Activated naive CD4-positive, alpha-beta T cell treated with anti-CD3 and anti-CD28 coated beads for 36 hours (primary cell): ENCODE measurements around the gene FCHO1. TPM values are rescaled to one million over a fixed set of nuclear protein-coding genes. Genes with fewer than 3 reads are reported as not detected.

Source experiments
- CTCF ChIA-PET: fragments of 350-600 bp; sonication (Branson Sonifier 250); formaldehyde crosslinking; loops from one replicate; lab custom pipeline; 2021; ENCODE audit warnings: antibody characterized with exemption; lab: Charles Lee
- DNase-seq: peaks from one replicate; pipeline ENCODE4 v3.0.0-alpha.2; 2020
- H3K27ac Mint-ChIP-seq: one replicate; pipeline ENCODE4 v1.8.0; 2021; ENCODE audit warnings: mild to moderate bottlenecking, mixed read lengths
- H3K27me3 Mint-ChIP-seq: one replicate; pipeline ENCODE4 v1.8.0; 2021; ENCODE audit warnings: low read depth, mixed read lengths
- H3K36me3 Mint-ChIP-seq: one replicate; pipeline ENCODE4 v1.8.0; 2021; ENCODE audit warnings: low read depth, mixed read lengths
- H3K4me1 Mint-ChIP-seq: one replicate; pipeline ENCODE4 v1.8.0; 2021; ENCODE audit warnings: low read depth, mixed read lengths
- H3K4me3 Mint-ChIP-seq: one replicate; pipeline ENCODE4 v1.8.0; 2021; ENCODE audit warnings: mild to moderate bottlenecking, moderate library complexity, mixed read lengths
- H3K9me3 Mint-ChIP-seq: one replicate; pipeline ENCODE4 v1.8.0; 2021; ENCODE audit warnings: mixed read lengths
- intact Hi-C: fragments of 100-400 bp; cut with micrococcal nuclease; formaldehyde crosslinking; loops from one replicate; pipeline ENCODE4 v1.15.1; 2023
- total RNA-seq, 2 experiments: library from RNA; stranded (reverse); gene quantifications; one replicate each; pipeline ENCODE4 v1.2.3, GENCODE V29; 2021

The FCHO1 gene
- total RNA-seq, 2 experiments from 2014 or later, result 48.9 to 56.8 TPM

DNA sequence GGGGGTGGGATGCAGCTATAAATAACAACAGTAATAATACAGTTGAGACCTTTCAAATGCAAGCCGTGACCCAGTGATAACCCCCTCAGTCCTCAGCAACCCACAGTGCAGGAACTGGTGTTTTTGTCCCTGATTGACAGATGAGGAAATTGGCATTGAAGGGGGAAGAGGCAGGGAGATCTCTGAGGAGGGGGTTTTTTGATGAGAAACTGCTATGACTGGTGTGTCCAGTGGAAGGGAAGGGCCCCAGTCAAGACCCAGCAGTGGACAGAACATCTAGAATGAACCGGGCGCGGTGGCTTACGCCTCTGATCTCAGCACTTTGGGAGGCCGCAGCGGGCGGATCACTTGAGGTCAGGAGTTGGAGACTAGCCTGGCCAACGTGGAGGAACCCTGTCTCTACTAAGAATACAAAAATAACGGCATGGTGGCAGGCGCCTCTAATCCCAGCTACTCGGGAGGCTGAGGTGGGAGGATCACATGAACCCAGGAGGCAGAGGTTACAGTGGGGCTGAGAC is 30.1 kb upstream of the FCHO1 start:
- no peak for DNase-seq
- no peaks in the 10 kb centered on the region for H3K9me3 Mint-ChIP-seq
- H3K27ac Mint-ChIP-seq, result no peak overlapping the region
- peaks cover 34% of the 10 kb centered on the region for H3K4me1 Mint-ChIP-seq
- no peaks in the 10 kb centered on the region for H3K27me3 Mint-ChIP-seq
- peaks cover 13% of the 10 kb centered on the region for H3K36me3 Mint-ChIP-seq
- intact Hi-C loops, result no loop called here
- peak overlapping the region; percentile 77 for H3K4me3 Mint-ChIP-seq
- CTCF ChIA-PET, result no interaction called here

DNA sequence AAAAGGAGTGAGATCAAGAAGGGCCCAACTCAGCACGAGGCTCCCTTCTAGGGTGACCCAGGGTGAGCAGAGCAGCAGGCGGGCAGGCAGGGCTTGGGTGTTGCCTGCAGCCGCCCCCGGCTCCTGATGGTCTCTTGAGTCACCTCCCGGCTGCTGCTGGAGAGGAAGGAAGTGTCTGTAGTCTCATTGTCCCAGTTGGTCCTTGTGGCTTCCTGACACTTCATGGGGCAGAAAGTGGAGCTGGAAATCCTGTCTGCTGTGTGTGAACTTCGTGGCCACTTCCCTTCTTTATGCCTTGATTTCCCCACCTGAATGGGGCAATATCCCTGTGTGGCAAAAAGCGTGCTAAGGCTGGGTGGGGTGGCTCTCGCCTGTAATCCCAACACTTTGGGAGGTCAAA is 29.5 kb upstream of the FCHO1 start:
- no peak overlapping the region for H3K27ac Mint-ChIP-seq
- no peaks in the 10 kb centered on the region for H3K9me3 Mint-ChIP-seq
- H3K4me3 Mint-ChIP-seq, result no peak overlapping the region
- no peaks in the 10 kb centered on the region for H3K27me3 Mint-ChIP-seq
- CTCF ChIA-PET, result interaction anchor here (1.0 kb wide), 1 partner anchor 198 kb away, joined by 3 read pairs; no protein-coding TSS in a partner anchor
- peaks cover 13% of the 10 kb centered on the region for H3K36me3 Mint-ChIP-seq
- intact Hi-C loops, result no loop called here
- DNase-seq, result no peak
- peaks cover 34% of the 10 kb centered on the region for H3K4me1 Mint-ChIP-seq

GRCh38 chr19:17722655-17723240 is 28.5 kb upstream of the FCHO1 start:
- H3K4me1 Mint-ChIP-seq, result peaks cover 30% of the 10 kb centered on the region
- CTCF ChIA-PET, result interaction anchor here (1.0 kb wide), 1 partner anchor 198 kb away, joined by 3 read pairs; no protein-coding TSS in a partner anchor
- H3K36me3 Mint-ChIP-seq, result peaks cover 13% of the 10 kb centered on the region
- no peak for DNase-seq
- H3K4me3 Mint-ChIP-seq, result no peak overlapping the region
- no peak overlapping the region for H3K27ac Mint-ChIP-seq
- no peaks in the 10 kb centered on the region for H3K27me3 Mint-ChIP-seq
- H3K9me3 Mint-ChIP-seq, result no peaks in the 10 kb centered on the region
- intact Hi-C loops, result no loop called here

DNA sequence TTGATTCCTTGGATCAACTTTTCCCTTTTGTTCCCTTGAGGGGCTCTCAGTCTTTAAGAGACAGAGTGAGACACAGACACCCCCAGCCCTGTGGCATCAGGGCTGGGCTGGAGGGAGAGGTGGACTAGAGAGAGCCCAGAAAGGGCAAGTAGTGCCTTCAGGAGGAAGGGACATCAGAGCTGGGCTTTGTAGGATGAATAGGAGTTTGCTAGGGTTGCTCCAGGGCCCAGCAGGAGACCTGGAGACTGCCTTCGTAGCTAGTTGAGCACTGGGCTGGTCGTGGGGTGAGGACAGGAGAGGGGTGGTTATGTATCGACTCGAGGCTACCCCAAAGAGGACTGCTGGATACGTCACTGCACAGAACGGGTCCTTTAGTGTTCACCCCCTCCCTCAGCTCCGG is 26.6 kb upstream of the FCHO1 start:
- no peak overlapping the region for H3K27ac Mint-ChIP-seq
- intact Hi-C loops, result loop anchor here (1.0 kb wide), 1 partner anchor 131 kb away; no protein-coding TSS in a partner anchor
- no peaks in the 10 kb centered on the region for H3K27me3 Mint-ChIP-seq
- DNase-seq, result no peak
- peaks cover 14% of the 10 kb centered on the region for H3K36me3 Mint-ChIP-seq
- no peak overlapping the region for H3K4me3 Mint-ChIP-seq
- no peaks in the 10 kb centered on the region for H3K9me3 Mint-ChIP-seq
- CTCF ChIA-PET, result interaction anchor here (0.6 to 1.1 kb wide), 2 partner anchors 40 to 130 kb away, joined by 3 to 6 read pairs; no protein-coding TSS in a partner anchor
- H3K4me1 Mint-ChIP-seq, result peaks cover 23% of the 10 kb centered on the region

GRCh38 chr19:17725422-17726078 is 25.7 kb upstream of the FCHO1 start:
- intact Hi-C loops, result loop anchor here (1.0 kb wide), 1 partner anchor 130 kb away; no protein-coding TSS in a partner anchor
- CTCF ChIA-PET, result interaction anchor here (0.5 to 1.1 kb wide), 2 partner anchors 15 to 39 kb away, joined by 3 to 4 read pairs; no protein-coding TSS in a partner anchor
- Mint-ChIP-seq H3K27ac (no peak overlapping the region), H3K4me1 (peaks cover 23% of the 10 kb centered on the region), H3K9me3 (no peaks in the 10 kb centered on the region), H3K27me3 (no peaks in the 10 kb centered on the region), H3K4me3 (no peak overlapping the region), H3K36me3 (peaks cover 16% of the 10 kb centered on the region)
- no peak for DNase-seq

- H3K4me1 Mint-ChIP-seq, result peaks cover 21% of the 10 kb centered on the region
- H3K4me3 Mint-ChIP-seq, result no peak overlapping the region
- peaks cover 20% of the 10 kb centered on the region for H3K36me3 Mint-ChIP-seq
- CTCF ChIA-PET, result interaction anchor here (0.5 kb wide), 1 partner anchor 16 kb away, joined by 4 read pairs; no protein-coding TSS in a partner anchor
- no peaks in the 10 kb centered on the region for H3K27me3 Mint-ChIP-seq
- H3K9me3 Mint-ChIP-seq, result no peaks in the 10 kb centered on the region
- H3K27ac Mint-ChIP-seq, result no peak overlapping the region
- no peak for DNase-seq
- intact Hi-C loops, result no loop called here
These were observed 25.0 kb upstream of the FCHO1 start for GRCh38 chr19:17726136-17726741.

- no peaks in the 10 kb centered on the region for H3K27me3 Mint-ChIP-seq
- no peaks in the 10 kb centered on the region for H3K9me3 Mint-ChIP-seq
- CTCF ChIA-PET, result no interaction called here
- DNase-seq, result no peak
- peaks cover 18% of the 10 kb centered on the region for H3K4me1 Mint-ChIP-seq
- intact Hi-C loops, result no loop called here
- peaks cover 24% of the 10 kb centered on the region for H3K36me3 Mint-ChIP-seq
- no peak overlapping the region for H3K4me3 Mint-ChIP-seq
- H3K27ac Mint-ChIP-seq, result no peak overlapping the region
These were observed 24.1 kb upstream of the FCHO1 start for GRCh38 chr19:17726964-17727773.

DNA sequence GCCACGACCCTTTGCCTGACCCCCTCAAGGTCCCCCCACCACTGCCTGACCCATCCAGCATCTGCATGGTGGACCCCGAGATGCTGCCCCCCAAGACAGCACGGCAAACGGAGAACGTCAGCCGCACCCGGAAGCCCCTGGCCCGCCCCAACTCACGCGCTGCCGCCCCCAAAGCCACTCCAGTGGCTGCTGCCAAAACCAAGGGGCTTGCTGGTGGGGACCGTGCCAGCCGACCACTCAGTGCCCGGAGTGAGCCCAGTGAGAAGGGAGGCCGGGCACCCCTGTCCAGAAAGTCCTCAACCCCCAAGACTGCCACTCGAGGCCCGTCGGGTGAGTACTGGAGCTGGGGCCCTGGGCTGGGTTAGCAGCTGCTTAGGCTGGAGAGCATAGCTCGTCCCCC is 23.4 kb upstream of the FCHO1 start:
- H3K27me3 Mint-ChIP-seq, result no peaks in the 10 kb centered on the region
- peaks cover 24% of the 10 kb centered on the region for H3K36me3 Mint-ChIP-seq
- no peak overlapping the region for H3K27ac Mint-ChIP-seq
- intact Hi-C loops, result no loop called here
- no peak for DNase-seq
- no peaks in the 10 kb centered on the region for H3K9me3 Mint-ChIP-seq
- no peak overlapping the region for H3K4me3 Mint-ChIP-seq
- peaks cover 18% of the 10 kb centered on the region for H3K4me1 Mint-ChIP-seq
- CTCF ChIA-PET, result no interaction called here

DNA sequence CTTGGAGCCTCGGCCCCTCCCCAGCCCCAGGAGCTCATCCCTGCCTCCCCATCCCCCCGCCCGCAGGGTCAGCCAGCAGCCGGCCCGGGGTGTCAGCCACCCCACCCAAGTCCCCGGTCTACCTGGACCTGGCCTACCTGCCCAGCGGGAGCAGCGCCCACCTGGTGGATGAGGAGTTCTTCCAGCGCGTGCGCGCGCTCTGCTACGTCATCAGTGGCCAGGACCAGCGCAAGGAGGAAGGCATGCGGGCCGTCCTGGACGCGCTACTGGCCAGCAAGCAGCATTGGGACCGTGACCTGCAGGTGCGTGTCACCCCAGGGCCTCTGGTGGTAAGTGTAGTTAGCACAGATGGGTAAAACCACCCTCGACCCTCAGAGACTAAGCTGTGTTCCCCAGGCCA is 18.1 kb upstream of the FCHO1 start:
- Mint-ChIP-seq H3K36me3 (peaks cover 24% of the 10 kb centered on the region), H3K27ac (no peak overlapping the region), H3K4me3 (no peak overlapping the region), H3K9me3 (no peaks in the 10 kb centered on the region), H3K4me1 (peaks cover 18% of the 10 kb centered on the region), H3K27me3 (no peaks in the 10 kb centered on the region)
- intact Hi-C loops, result no loop called here
- CTCF ChIA-PET, result no interaction called here
- DNase-seq, result no peak

DNA sequence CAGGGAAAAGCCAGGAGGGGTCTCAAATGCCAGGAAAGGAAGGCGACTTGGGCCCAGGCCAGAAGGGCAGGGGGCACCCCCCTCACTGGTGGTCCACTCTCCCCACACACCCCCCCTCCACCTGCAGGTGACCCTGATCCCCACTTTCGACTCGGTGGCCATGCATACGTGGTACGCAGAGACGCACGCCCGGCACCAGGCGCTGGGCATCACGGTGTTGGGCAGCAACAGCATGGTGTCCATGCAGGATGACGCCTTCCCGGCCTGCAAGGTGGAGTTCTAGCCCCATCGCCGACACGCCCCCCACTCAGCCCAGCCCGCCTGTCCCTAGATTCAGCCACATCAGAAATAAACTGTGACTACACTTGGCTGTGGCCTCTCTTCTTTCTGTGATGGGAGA is 17.1 kb upstream of the FCHO1 start:
- H3K27ac Mint-ChIP-seq, result no peak overlapping the region
- H3K4me3 Mint-ChIP-seq, result no peak overlapping the region
- H3K4me1 Mint-ChIP-seq, result peaks cover 20% of the 10 kb centered on the region
- no peak for DNase-seq
- intact Hi-C loops, result no loop called here
- CTCF ChIA-PET, result no interaction called here
- H3K9me3 Mint-ChIP-seq, result no peaks in the 10 kb centered on the region
- H3K27me3 Mint-ChIP-seq, result no peaks in the 10 kb centered on the region
- peaks cover 24% of the 10 kb centered on the region for H3K36me3 Mint-ChIP-seq

- CTCF ChIA-PET, result no interaction called here
- intact Hi-C loops, result no loop called here
- H3K4me3 Mint-ChIP-seq, result no peak overlapping the region
- peaks cover 16% of the 10 kb centered on the region for H3K4me1 Mint-ChIP-seq
- no peaks in the 10 kb centered on the region for H3K9me3 Mint-ChIP-seq
- H3K27me3 Mint-ChIP-seq, result no peaks in the 10 kb centered on the region
- H3K27ac Mint-ChIP-seq, result no peak overlapping the region
- DNase-seq, result no peak
- peaks cover 19% of the 10 kb centered on the region for H3K36me3 Mint-ChIP-seq
These were observed 15.9 kb upstream of the FCHO1 start for GRCh38 chr19:17735410-17735809.

DNA sequence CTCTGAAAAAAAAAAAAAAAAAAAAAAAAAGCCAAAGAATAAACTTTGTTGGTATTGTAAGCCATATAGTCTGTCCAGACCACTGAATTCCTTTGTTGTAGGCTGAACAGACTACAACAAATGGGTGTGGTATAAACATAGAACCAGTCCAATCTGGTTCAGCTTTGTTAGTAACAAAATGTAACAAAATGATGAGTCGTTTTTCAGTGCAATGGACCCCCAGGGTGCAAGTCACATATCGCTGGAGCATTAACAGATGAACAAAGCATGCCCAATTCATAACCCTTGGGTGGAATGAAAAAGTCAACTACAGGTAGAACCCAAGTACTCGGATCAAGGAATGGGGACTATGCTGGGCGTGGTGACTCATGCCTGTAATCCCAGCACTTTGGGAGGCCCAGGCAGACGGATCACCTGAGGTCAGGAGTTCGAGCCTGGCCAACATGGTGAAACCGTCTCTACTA is 13.6 kb upstream of the FCHO1 start:
- intact Hi-C loops, result no loop called here
- Mint-ChIP-seq H3K4me1 (peaks cover 4% of the 10 kb centered on the region), H3K27me3 (no peaks in the 10 kb centered on the region), H3K4me3 (no peak overlapping the region), H3K27ac (no peak overlapping the region), H3K36me3 (peaks cover 10% of the 10 kb centered on the region), H3K9me3 (no peaks in the 10 kb centered on the region)
- no peak for DNase-seq
- CTCF ChIA-PET, result interaction anchor here (0.6 kb wide), 1 partner anchor 180 kb away, joined by 3 read pairs; no protein-coding TSS in a partner anchor
